ENCODE measurements around the gene AGBL5. TPM values are rescaled to one million over a fixed set of nuclear protein-coding genes. Genes with fewer than 3 reads are reported as not detected.

The AGBL5 gene
- total RNA-seq, 1 donor: 17.5 TPM

DNA sequence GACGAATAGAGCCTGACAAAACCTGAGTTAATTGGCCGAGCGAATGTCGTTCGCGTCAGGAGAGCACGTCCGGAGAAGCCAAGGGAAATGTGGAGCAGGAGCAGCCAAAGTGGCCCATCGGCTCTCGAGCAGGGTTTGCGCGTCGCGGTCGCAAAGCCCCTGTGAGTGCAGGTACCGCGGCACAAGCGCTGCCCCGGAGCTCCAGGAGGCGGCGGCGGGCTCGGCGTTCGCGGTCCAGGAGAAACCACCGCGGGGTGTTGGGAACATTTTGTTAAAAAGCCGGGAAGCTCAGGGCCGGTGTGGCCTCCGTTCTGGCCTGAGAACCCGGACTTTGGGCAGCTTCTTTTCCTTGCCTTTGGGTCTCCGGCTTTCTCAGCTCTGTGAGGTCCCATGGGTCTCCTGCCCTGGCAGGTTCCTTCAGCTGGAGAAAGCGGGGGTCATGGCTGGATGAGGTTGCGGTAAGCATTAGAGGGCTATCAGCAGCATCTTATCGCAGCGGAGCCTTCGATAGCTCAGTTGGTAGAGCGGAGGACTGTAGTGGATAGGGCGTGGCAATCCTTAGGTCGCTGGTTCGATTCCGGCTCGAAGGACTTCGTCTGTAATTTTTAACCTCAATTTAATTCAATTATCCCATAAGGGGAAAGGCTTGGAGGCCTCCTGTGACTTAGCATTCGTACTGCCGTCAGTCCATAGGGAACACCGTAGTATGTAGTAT lies 1.0 kb upstream of the AGBL5 start:
- TF ChIP-seq, protein P1, sequence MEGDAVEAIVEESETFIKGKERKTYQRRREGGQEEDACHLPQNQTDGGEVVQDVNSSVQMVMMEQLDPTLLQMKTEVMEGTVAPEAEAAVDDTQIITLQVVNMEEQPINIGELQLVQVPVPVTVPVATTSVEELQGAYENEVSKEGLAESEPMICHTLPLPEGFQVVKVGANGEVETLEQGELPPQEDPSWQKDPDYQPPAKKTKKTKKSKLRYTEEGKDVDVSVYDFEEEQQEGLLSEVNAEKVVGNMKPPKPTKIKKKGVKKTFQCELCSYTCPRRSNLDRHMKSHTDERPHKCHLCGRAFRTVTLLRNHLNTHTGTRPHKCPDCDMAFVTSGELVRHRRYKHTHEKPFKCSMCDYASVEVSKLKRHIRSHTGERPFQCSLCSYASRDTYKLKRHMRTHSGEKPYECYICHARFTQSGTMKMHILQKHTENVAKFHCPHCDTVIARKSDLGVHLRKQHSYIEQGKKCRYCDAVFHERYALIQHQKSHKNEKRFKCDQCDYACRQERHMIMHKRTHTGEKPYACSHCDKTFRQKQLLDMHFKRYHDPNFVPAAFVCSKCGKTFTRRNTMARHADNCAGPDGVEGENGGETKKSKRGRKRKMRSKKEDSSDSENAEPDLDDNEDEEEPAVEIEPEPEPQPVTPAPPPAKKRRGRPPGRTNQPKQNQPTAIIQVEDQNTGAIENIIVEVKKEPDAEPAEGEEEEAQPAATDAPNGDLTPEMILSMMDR (IDR thresholded peaks at IDR 0.05; ENCODE audit: insufficient read depth, low read length): peak; percentile 62
- DNase-seq (ENCODE audit: low read depth): peak; percentile 99
- peak overlapping the region; percentile 87 for H3K4me3 ChIP-seq (ENCODE audit: low read depth, low read length)

DNA sequence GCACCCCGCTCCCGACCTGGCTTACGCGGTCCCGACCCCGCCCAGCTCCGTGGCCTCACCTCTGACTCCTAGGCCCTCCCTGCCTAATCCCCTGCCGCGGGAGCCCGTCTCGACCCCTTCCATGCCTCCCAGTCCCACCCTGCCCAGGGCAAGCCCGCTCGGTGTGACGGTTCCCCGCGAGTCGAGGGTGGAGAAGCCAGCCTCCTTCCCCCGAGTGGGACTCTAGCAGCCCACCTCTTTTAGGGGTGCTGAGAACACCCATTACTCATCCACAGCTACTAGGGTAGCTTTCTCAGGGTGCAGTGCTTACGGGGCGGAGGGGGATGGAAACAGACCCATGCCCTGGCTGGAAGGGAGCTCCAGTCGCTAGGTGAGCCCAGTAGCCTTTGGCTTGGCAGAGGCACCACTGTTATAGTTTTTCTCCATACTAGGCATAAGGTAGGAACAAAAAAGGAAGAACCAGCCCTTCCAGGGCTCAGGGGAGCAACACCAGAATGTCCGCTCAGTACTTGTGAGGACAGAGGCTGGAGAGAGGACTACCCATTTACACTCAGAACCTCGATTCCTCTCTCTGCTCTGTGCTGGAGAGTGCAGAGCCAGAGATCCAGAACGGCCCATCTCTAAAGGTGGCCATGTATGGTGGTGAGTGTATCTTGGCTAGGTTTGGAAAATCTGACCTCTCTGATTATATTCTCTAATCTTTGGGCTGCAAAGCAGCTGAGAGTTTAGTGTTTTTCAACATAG lies 606 bp downstream of the AGBL5 start:
- DNase-seq (ENCODE audit: low read depth): no peak
- TF ChIP-seq, protein P1 (IDR thresholded peaks at IDR 0.05; ENCODE audit: insufficient read depth, low read length): no peak

DNA sequence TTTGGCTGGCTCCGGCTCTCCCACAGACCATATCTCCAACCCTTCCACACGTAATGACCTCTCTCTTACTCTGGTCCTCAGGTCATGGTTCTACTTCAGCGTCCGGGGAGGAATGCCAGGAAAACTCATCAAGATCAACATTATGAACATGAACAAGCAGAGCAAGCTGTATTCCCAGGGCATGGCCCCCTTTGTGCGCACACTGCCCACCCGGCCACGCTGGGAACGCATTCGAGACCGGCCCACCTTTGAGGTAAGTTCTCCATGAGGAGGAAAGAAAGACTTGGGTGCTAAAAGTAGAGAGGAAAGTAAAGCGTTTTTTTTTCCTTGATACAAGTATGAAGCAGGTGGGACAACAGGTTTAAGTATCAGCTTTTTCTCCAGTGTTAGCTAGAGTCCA lies 1.9 kb downstream of the AGBL5 start:
- TF ChIP-seq, protein P1 (IDR thresholded peaks at IDR 0.05; ENCODE audit: insufficient read depth, low read length): no peak
- no peak overlapping the region for H3K4me3 ChIP-seq (ENCODE audit: low read depth, low read length)
- DNase-seq (ENCODE audit: low read depth): no peak

More for the DNA sequence above, 606 bp downstream of the AGBL5 start:
- H3K4me3 ChIP-seq (ENCODE audit: low read depth, low read length): peak overlapping the region; percentile 87

DNA sequence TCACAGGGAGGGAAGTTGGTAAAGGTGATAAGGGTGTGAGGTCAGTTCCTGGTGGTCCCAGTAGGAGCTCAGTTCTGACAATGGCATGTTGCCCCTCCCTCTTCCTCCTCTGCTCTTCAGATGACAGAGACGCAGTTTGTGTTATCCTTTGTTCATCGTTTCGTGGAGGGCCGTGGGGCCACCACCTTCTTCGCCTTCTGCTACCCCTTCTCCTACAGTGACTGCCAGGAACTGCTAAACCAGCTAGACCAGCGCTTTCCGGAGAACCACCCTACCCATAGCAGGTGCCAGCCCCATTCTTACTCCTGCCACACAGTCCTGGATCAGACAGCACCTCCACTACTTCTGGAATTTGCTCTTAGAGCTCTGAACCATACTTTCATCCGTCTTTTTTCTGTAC lies 2.3 kb downstream of the AGBL5 start:
- no peak overlapping the region for H3K4me3 ChIP-seq (ENCODE audit: low read depth, low read length)
- TF ChIP-seq, protein P1 (IDR thresholded peaks at IDR 0.05; ENCODE audit: insufficient read depth, low read length): no peak

DNA sequence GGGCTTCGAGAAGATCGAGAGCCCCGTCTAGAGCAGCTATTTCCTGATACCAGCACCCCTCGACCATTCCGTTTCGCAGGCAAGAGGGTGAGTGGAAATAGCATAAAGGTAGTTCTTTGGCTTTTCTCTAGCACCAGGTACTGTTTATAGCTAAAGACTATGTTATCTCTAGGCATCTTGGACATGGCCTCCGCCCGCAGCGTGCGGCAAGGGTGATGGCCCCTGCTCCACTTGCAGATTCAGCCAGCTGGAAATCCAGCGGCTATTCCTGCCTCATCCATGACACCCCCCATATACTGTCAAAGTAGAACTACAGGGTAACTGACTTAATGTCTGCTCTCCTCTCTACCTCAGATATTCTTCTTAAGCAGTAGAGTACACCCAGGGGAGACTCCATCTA lies 3.3 kb downstream of the AGBL5 start:
- no peak for DNase-seq (ENCODE audit: low read depth)
- TF ChIP-seq, protein P1 (IDR thresholded peaks at IDR 0.05; ENCODE audit: insufficient read depth, low read length): no peak
- H3K4me3 ChIP-seq (ENCODE audit: low read depth, low read length): no peak overlapping the region

More for the DNA sequence above, 2.3 kb downstream of the AGBL5 start:
- no peak for DNase-seq (ENCODE audit: low read depth)

DNA sequence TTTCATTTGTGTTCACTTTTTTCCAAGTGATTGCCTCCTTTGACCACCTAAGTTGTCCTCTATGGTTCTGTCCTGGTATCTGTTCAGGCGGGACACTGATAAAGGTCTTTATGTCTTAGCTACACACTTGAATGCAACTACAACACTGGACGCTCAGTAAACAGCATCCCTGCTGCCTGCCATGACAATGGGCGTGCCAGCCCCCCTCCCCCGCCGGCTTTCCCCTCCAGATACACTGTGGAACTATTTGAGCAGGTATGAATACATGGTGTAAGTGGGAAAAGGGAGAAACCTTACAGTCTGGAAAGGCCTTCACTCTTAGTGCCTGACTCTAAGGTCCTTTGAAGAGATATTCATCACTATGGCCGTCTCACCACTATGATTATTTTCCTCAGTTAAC lies 5.7 kb downstream of the AGBL5 start:
- DNase-seq (ENCODE audit: low read depth): no peak
- no peak overlapping the region for H3K4me3 ChIP-seq (ENCODE audit: low read depth, low read length)
- TF ChIP-seq, protein P1 (IDR thresholded peaks at IDR 0.05; ENCODE audit: insufficient read depth, low read length): no peak

Data from fibroblast of the aortic adventitia (primary cell).